Colonic mucosa (tissue), 4 donors: Measurements from ENCODE around the gene DLGAP1. TPM values are rescaled to one million over a fixed set of nuclear protein-coding genes. Genes with fewer than 3 reads are reported as not detected.

Source experiments
- DNase-seq: peaks from one replicate; pipeline ENCODE4 v3.0.0-alpha.2; 2020
- H3K27ac ChIP-seq: fragments of 200-600 bp; one replicate; pipeline ENCODE4 v1.8.0; 2021
- H3K27me3 ChIP-seq: fragments of 200-600 bp; one replicate; pipeline ENCODE4 v1.8.0; 2021
- H3K36me3 ChIP-seq: fragments of 200-600 bp; one replicate; pipeline ENCODE4 v1.8.0; 2021
- H3K4me1 ChIP-seq: fragments of 200-600 bp; one replicate; pipeline ENCODE4 v1.8.0; 2021; ENCODE audit warnings: mild to moderate bottlenecking
- H3K4me3 ChIP-seq: fragments of 200-600 bp; one replicate; pipeline ENCODE4 v1.8.0; 2021
- H3K9ac ChIP-seq, 2 donors: one replicate each; pipeline ENCODE4 v1.7.0; 2013; ENCODE audit warnings: control low read depth in 2 of 2, low read depth in 2 of 2, low read length in 2 of 2
- H3K9me3 ChIP-seq: fragments of 200-600 bp; one replicate; pipeline ENCODE4 v1.8.0; 2021
- intact Hi-C: fragments of 100-400 bp; cut with DNase I; formaldehyde crosslinking; loops from one replicate; pipeline ENCODE4 v1.14.1; 2022
- total RNA-seq, 2 donors: library from RNA; stranded (reverse); fragmentation: NEBNext Ultra II Directional in 1 of 2; extraction: Animal tissue kit (Norgen Biotek cat#: 25700) in 1 of 2; gene quantifications; one replicate each; pipeline ENCODE4 v1.2.1, GENCODE V29; 2021
- TF ChIP-seq, protein P1 (sequence below): fragments of 200-600 bp; IDR thresholded peaks from one replicate; pipeline ENCODE4 v1.8.0; 2022; ENCODE audit warnings: antibody characterized with exemption, mild to moderate bottlenecking
- donor health status: healthy.
- donor health status: DM: no; HTN: no; CAD: no.
- donor health status: DM: no; HTN: no; CAD: no.

DLGAP1 gene
- total RNA-seq, 2 donors from 2014 or later: 0.25 to 0.50 TPM

DNA sequence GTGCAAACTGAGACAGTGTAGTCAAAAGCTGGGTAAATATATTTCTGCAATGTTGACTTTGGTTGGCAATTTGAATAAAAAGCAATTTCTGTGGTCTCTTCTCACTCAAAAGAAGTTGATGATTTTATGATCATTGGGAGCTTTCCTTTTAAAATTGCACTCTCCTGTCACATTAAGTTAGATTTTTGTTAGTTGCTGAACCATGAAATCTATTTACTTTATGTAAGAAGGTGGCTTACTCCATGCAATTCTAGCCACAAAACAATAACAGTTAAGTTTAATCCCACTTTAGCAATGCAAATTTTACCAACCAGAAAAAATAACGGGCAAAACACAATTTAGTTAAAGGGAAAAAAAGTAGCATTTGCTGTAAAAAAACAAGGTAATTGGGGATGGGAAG, 48.3 kb downstream of the DLGAP1 start:
- H3K4me3 ChIP-seq: no peak overlapping the region
- no peaks in the 10 kb centered on the region for H3K9me3 ChIP-seq
- intact Hi-C loops: no loop called here
- H3K9ac ChIP-seq: no peak overlapping the region
- TF ChIP-seq, protein P1, sequence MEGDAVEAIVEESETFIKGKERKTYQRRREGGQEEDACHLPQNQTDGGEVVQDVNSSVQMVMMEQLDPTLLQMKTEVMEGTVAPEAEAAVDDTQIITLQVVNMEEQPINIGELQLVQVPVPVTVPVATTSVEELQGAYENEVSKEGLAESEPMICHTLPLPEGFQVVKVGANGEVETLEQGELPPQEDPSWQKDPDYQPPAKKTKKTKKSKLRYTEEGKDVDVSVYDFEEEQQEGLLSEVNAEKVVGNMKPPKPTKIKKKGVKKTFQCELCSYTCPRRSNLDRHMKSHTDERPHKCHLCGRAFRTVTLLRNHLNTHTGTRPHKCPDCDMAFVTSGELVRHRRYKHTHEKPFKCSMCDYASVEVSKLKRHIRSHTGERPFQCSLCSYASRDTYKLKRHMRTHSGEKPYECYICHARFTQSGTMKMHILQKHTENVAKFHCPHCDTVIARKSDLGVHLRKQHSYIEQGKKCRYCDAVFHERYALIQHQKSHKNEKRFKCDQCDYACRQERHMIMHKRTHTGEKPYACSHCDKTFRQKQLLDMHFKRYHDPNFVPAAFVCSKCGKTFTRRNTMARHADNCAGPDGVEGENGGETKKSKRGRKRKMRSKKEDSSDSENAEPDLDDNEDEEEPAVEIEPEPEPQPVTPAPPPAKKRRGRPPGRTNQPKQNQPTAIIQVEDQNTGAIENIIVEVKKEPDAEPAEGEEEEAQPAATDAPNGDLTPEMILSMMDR: no peak
- no peak overlapping the region for H3K27ac ChIP-seq
- H3K36me3 ChIP-seq: no peaks in the 10 kb centered on the region
- H3K4me1 ChIP-seq: no peaks in the 10 kb centered on the region
- H3K27me3 ChIP-seq: no peaks in the 10 kb centered on the region
- DNase-seq: no peak

DNA sequence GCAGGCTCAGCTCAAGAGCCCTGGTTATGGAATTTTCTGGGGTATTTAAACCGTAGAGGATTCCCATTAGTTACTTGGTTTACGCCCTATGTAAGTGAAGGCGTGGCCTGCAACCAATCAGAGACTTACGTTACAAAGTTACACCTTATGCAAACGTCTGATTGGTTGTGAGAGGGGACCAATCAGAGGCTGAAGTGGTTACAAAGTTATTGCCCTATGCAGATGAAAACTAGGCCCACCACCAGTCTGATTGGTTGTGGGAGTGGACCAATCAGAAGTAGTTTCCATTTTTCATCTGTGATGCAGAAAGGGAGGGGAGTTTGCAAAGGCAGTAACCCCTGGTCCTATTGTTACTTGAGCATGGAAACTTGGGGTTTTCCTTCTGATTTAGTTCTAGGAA, 49.1 kb downstream of the DLGAP1 start:
- Histone ChIP-seq H3K4me3 (no peak overlapping the region), H3K27ac (no peak overlapping the region), H3K36me3 (no peaks in the 10 kb centered on the region), H3K4me1 (no peaks in the 10 kb centered on the region), H3K9me3 (no peaks in the 10 kb centered on the region), H3K9ac (no peak overlapping the region), H3K27me3 (no peaks in the 10 kb centered on the region)
- intact Hi-C loops: no loop called here
- TF ChIP-seq, protein P1: no peak
- no peak for DNase-seq

GRCh38 chr18:4403836-4404235, 51.3 kb downstream of the DLGAP1 start:
- Histone ChIP-seq H3K27me3 (no peaks in the 10 kb centered on the region), H3K27ac (no peak overlapping the region), H3K9me3 (no peaks in the 10 kb centered on the region), H3K36me3 (no peaks in the 10 kb centered on the region), H3K4me3 (no peak overlapping the region), H3K9ac (no peak overlapping the region), H3K4me1 (no peaks in the 10 kb centered on the region)
- TF ChIP-seq, protein P1: no peak
- DNase-seq: no peak
- intact Hi-C loops: no loop called here

DNA sequence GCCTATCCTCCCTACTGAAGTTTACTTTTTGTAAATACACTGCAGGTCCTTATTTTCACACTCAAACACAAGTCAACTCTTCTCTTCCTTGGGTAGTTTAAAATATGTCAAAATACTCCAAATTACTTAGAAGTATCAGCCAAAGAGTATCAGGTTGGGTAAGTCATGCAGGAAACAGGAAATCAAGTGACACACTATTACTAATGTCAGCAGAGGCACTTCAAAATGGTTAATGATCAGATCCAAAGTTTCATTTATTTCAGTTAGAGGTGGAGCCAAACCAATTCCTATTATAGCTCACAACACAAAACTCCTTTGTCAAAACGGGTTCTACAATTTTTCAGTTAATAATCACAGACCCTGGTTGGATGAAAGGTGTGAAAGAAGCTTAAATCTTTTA, 54.2 kb downstream of the DLGAP1 start:
- intact Hi-C loops: no loop called here
- H3K4me1 ChIP-seq: no peaks in the 10 kb centered on the region
- no peak overlapping the region for H3K4me3 ChIP-seq
- TF ChIP-seq, protein P1: no peak
- no peaks in the 10 kb centered on the region for H3K27me3 ChIP-seq
- H3K9ac ChIP-seq: no peak overlapping the region
- no peak overlapping the region for H3K27ac ChIP-seq
- no peaks in the 10 kb centered on the region for H3K9me3 ChIP-seq
- no peaks in the 10 kb centered on the region for H3K36me3 ChIP-seq
- DNase-seq: no peak

DNA sequence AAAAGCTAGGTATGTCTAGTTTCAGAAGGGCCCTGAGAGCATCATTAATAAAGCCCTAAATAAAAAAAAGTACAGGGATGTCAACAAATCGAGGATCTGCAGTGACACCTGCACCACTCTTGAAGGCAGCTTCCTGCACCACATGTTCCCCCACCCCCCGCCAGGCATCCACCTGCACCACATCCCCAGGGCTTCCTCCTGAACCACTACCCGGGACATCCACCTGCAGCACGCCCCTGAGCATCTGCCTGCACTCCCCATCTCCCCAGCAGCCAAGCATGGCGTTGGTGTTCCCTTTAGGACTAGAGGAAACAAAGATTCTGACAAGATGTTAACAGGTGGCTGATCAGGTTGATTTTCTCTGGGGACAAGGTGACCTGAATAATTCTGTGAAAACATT, 55.2 kb downstream of the DLGAP1 start:
- no peak for DNase-seq
- TF ChIP-seq, protein P1: no peak
- no peak overlapping the region for H3K27ac ChIP-seq

DNA sequence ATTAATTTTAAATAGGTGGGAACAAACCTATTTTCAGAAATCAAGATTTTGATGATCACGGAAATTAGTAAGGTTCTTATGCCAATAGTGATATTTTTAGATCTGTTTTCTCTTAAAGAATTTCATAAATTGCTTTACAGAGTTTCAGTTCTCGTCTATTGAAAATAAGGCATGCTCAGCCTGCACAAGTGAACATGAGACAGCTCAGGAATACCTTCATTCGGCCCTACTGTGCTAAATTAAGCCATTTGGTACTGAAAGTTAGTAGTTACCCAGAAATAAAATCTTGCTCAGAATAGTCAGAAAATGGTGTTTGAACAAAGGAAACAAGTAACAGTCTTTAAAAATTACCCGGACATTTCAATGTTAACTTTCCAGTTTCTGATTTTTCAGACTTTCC, 60.4 kb downstream of the DLGAP1 start:
- Histone ChIP-seq H3K36me3 (no peaks in the 10 kb centered on the region), H3K4me3 (no peak overlapping the region), H3K4me1 (no peaks in the 10 kb centered on the region), H3K9ac (no peak overlapping the region), H3K27ac (no peak overlapping the region), H3K9me3 (no peaks in the 10 kb centered on the region), H3K27me3 (no peaks in the 10 kb centered on the region)
- intact Hi-C loops: no loop called here
- no peak for DNase-seq
- TF ChIP-seq, protein P1: no peak

More for the DNA sequence above, 55.2 kb downstream of the DLGAP1 start:
- Histone ChIP-seq H3K4me1 (no peaks in the 10 kb centered on the region), H3K9ac (no peak overlapping the region), H3K9me3 (no peaks in the 10 kb centered on the region), H3K36me3 (no peaks in the 10 kb centered on the region), H3K27me3 (no peaks in the 10 kb centered on the region), H3K4me3 (no peak overlapping the region)
- intact Hi-C loops: no loop called here
